Epithelial cell of proximal tubule (primary cell): Measurements from ENCODE around the gene SERHL2. TPM values are rescaled to one million over a fixed set of nuclear protein-coding genes. Genes with fewer than 3 reads are reported as not detected.

Experiments used
- DNase-seq: peaks from one replicate; pipeline ENCODE4 v3.0.0-alpha.2; 2011; ENCODE audit warnings: low read depth
- H3K4me3 ChIP-seq: 2 replicates; pipeline ENCODE4 v1.5.1; 2011; ENCODE audit warnings: low read depth, mild to moderate bottlenecking, low read length
- total RNA-seq: library from RNA; depleted of rRNA; stranded (reverse); fragments of >200 nt; gene quantifications from 2 replicates; pipeline ENCODE4 v1.2.3, GENCODE V29; 2015
- TF ChIP-seq, protein P1 (sequence below): conservative IDR thresholded peaks from 2 replicates; pipeline ENCODE4 v1.5.1; 2012; ENCODE audit warnings: low read depth, mild to moderate bottlenecking, low read length

The SERHL2 gene
- total RNA-seq, 1 donor from 2014 or later, result 0.23 TPM

DNA sequence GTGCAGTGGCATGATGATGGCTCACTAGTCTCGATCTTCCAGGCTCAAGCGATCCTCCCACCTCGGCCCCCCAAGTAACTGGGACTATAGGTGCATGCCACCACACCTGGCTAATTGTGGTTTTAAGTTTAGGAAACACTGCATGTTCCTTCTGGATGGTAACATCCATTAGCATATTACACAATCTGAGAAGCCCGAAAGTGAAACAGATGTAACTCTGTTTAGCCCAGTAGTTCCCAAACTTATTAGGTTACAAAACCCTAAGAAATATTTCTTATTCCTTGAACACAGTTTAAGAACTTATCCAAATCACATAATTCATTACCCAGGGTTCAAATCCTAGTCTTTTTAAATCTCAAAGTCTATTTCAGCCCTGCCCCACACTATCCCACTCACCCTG is 32.6 kb downstream of the SERHL2 start:
- TF ChIP-seq, protein P1, sequence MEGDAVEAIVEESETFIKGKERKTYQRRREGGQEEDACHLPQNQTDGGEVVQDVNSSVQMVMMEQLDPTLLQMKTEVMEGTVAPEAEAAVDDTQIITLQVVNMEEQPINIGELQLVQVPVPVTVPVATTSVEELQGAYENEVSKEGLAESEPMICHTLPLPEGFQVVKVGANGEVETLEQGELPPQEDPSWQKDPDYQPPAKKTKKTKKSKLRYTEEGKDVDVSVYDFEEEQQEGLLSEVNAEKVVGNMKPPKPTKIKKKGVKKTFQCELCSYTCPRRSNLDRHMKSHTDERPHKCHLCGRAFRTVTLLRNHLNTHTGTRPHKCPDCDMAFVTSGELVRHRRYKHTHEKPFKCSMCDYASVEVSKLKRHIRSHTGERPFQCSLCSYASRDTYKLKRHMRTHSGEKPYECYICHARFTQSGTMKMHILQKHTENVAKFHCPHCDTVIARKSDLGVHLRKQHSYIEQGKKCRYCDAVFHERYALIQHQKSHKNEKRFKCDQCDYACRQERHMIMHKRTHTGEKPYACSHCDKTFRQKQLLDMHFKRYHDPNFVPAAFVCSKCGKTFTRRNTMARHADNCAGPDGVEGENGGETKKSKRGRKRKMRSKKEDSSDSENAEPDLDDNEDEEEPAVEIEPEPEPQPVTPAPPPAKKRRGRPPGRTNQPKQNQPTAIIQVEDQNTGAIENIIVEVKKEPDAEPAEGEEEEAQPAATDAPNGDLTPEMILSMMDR, result no peak
- DNase-seq, result no peak
- no peak overlapping the region for H3K4me3 ChIP-seq

DNA sequence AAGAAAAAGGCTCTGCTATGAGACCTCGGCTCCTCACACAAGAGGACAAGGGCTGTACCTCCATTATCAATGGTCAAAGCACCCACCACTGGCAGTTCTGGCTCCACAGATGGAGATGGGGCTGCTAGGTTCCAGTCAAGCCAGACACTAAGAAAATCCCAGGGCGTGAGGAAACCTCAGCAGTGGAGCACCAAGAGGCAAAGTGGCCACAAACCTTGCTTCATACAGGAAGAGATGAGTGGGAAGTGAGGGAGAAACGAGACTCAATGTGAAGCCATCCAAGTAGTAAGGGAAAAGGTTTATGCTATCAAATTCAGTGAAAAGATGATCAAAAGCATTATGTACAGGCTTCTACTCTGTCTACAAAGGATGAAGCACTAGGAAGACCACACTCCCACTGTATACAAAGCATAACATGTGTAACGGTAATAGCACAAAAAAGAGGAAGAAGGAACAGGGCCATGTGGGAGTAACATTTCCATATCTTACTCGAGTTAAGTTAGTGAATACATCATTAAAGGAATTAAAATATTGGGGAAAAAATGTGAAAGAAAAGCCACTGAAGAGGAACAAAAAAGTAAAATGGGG is 33.9 kb downstream of the SERHL2 start:
- no peak for DNase-seq

DNA sequence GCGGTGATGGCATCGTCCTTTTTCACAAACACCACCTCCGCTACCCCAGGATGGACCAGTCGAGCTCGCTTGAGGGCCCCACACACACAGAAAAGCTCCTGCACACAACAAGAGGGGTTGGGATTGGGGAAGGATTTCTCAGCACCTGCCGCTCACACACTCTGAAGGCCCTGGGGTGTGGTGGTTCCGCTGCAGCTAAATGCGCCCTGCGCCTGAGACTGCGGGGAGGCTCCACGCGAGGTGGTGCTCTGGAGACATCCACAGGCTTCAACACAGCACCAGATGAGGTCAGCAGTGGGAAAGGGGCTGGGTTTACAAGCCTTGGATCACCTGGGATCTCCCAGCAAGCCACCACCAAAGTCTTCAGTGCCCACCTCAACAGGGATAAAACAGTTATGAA is 38.2 kb downstream of the SERHL2 start:
- no peak overlapping the region for H3K4me3 ChIP-seq
- TF ChIP-seq, protein P1, result no peak
- DNase-seq, result no peak

More for the DNA sequence above, 33.9 kb downstream of the SERHL2 start:
- H3K4me3 ChIP-seq, result no peak overlapping the region
- TF ChIP-seq, protein P1, result no peak

DNA sequence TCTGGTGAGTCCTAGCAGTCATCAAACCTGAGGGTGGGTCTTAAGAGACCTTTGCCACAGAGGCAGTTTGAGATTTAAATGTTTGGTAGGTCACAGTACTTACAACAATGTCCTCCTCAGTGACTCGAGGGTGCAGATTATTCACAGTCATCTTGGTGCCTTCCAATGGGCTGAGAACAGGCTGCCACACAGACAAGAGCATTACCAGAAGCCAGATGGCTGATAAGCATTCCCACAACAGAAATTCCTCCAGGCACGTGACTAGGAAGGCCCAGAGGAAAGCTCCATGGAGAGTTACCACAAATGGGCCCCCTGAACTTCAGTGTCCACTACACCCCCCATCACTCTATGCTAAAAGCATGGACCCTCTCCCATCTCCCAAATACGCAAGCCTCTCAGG is 41.7 kb downstream of the SERHL2 start:
- DNase-seq, result no peak
- no peak overlapping the region for H3K4me3 ChIP-seq
- TF ChIP-seq, protein P1, result no peak

DNA sequence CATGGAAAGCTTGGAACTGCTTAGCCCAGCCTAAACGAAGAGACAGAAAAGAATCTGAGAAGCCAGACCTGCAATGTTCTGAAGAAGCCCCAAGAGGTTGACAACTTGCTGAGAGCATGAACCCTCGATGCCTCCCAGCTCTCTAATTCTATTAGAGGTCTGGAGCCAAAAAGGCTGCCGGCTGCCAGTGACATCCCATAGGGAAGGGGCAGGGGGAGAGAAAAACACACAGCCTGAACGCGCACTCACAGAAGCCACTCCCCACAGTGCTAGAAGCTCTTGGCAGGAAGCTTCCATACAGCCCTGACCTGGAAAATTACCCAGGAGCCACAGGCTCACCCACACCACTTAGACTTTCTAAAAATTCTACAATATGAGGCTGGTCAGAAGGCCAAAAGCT is 42.6 kb downstream of the SERHL2 start:
- no peak for DNase-seq
- TF ChIP-seq, protein P1, result no peak

DNA sequence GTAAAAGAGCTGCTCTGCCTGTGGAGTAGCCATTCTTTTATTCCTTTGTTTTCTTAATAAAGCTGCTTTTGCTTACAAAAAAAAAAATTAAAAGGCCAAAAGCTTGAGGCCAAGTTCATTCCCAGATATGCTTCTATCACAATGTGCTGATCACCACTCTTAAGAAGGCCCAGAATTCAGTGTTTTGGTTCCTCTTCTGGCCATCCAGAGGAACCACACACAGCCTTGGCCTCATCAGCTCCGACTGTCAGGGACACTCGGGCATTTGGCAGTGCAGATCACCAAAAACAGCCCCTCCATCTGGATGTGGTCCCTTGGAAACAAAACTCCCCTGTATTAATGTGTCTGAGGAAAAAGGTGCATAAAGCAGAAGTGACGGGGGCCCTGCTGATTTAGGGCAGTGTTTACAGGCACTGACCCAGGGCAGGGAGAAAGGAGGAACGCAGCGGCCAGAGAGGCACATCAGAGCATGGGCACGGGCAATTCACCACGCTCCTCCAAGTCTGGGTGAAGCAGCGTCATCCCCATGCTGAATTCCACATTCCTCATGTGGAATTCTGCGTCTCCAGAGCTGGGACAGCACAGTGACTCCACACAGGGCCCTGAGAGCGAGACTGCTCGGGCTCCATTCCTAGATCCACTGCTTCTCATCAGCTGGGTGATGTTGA is 43.2 kb downstream of the SERHL2 start:
- TF ChIP-seq, protein P1, result no peak
- no peak for DNase-seq
- H3K4me3 ChIP-seq, result no peak overlapping the region

More for the DNA sequence above, 42.6 kb downstream of the SERHL2 start:
- no peak overlapping the region for H3K4me3 ChIP-seq

DNA sequence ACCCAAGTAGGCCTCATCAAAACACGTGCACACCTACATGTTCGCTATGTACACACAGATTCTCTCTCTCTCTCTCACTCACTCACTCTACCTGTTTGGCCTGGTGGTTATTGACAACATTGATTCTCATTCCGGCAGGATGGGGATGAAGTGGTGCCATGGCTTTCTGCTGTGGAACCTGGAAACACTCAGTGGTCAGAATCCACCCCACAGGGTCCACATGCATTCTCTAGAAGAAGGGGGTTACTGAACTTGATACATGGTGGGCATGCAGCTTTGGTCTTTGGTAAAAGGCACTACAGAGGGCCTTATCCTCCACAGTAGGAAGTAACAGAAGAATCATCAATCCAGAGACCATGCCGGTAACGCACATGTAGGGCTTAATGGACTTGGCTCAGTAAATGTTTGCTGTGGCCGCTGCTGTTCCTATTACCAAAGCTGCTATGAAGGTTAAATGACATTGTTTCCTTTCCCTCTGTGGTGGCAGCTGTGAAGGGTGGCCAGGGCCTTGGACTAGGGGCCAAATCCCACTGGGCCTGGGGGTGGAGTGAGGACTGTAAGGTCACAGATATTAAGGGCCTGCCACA is 48.2 kb downstream of the SERHL2 start:
- DNase-seq, result no peak
- TF ChIP-seq, protein P1, result no peak
- no peak overlapping the region for H3K4me3 ChIP-seq
